ENCODE measurements around the gene TNNC1. TPM values are rescaled to one million over a fixed set of nuclear protein-coding genes. Genes with fewer than 3 reads are reported as not detected.

Gene TNNC1
- total RNA-seq, 1 donor from 2014 or later = 4.0 TPM

DNA sequence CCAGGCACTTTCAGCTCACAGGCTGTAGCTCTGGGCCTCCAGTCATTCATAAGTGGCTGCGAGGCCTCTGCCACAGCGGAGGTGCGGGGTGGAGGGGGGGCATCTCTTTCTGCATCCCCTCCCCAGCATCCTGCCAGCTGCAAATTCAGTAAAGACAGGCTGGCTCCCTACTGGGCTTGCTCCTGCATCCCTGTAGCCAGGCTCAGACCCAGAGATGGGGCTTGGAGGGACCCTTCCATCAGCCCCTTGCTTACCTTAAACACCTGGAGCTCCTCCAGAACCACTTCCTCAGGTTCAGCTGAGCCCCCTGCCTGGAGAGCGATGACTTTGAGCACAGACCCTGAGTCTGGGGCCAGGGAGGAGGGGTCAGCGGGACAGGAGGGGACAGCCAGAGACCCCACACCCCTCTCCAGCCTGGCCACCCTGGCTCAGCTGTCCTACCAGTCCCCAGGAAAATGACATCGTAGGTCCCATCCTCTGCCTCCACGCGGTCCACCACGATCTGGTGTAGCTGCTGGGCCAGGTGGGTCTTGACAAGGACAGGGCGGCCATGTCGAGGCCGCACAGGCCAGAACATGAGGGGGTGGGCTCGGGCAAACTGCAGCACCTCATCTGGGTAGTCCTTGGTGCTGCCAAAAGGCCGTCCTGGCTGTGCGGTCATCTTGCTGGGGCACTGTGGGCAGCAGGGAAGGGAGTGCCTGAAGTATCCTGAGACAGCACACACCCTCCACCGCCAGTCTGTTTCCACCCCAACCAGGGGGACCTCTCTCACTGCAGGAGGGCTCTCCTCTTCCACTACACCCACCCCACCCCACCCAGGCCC, 14.2 kb downstream of the TNNC1 start:
- H3K36me3 Mint-ChIP-seq = no peaks in the 10 kb centered on the region
- no peak for DNase-seq (ENCODE audit: low spot score in 2 of 2, unreplicated experiment in 2 of 2)
- no peak overlapping the region for H3K27ac Mint-ChIP-seq
- no peak overlapping the region for H3K4me3 Mint-ChIP-seq
- no peaks in the 10 kb centered on the region for H3K9me3 Mint-ChIP-seq
- no peaks in the 10 kb centered on the region for H3K27me3 Mint-ChIP-seq (ENCODE audit: low read depth)
- TF ChIP-seq, protein P1, sequence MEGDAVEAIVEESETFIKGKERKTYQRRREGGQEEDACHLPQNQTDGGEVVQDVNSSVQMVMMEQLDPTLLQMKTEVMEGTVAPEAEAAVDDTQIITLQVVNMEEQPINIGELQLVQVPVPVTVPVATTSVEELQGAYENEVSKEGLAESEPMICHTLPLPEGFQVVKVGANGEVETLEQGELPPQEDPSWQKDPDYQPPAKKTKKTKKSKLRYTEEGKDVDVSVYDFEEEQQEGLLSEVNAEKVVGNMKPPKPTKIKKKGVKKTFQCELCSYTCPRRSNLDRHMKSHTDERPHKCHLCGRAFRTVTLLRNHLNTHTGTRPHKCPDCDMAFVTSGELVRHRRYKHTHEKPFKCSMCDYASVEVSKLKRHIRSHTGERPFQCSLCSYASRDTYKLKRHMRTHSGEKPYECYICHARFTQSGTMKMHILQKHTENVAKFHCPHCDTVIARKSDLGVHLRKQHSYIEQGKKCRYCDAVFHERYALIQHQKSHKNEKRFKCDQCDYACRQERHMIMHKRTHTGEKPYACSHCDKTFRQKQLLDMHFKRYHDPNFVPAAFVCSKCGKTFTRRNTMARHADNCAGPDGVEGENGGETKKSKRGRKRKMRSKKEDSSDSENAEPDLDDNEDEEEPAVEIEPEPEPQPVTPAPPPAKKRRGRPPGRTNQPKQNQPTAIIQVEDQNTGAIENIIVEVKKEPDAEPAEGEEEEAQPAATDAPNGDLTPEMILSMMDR (IDR thresholded peaks at IDR 0.05; ENCODE audit: unreplicated experiment) = no peak
- no peaks in the 10 kb centered on the region for H3K4me1 Mint-ChIP-seq

DNA sequence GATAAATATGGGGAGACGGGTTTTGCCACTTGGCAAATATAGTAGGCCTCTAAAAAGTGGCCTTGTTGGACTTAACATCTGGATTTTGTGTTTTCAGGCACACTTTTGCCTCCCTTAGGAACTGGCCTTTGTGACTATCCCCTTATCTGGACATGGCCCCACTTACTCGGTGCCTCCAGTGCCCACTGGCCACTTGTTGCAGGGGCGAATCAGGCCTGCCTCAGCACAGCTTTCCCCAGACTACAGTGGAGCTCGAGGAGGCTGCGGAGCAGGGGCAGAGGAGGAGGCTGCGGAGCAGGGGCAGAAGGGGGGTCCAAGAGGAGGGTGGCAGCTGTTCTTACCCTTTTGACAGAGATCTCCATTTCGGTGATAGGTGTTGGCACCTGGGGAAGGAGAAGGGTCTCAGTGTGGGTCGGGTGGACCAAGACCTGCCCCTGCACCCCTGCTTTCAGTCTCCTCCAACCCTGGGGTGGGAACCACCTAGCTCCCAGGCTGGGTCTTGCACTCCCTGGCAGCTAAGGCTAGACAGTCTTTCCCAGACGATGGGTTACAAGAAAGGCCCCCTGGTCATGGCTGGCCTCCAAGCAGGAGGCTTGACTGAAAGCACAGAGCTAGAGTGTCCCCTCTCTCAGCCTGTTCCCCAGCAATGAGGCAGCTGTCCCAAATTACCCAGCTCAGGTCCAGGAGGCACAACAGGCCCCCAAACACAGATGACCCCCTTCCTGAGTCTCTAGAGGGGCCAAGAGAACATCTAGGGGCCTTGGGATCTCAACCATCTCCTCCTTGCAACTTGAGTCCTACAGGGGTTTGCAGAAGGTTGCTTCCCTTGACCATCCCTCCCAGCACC, 15.0 kb downstream of the TNNC1 start:
- H3K27me3 Mint-ChIP-seq (ENCODE audit: low read depth) = no peaks in the 10 kb centered on the region

DNA sequence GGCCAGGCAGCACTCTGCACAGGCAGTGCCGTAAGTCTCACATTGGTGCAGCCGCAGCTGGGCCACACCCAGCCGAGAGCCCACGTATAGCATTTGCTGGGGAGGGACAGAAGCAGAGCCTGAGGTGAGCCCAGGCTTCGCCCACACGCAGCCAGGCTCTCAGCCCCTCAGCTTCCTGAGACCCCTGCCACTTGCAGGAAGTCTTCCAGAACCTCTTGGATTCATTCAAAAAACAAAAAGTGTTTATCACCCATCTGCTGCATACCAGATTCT, 15.8 kb downstream of the TNNC1 start:
- no peaks in the 10 kb centered on the region for H3K36me3 Mint-ChIP-seq
- no peaks in the 10 kb centered on the region for H3K27me3 Mint-ChIP-seq (ENCODE audit: low read depth)
- peaks cover 15% of the 10 kb centered on the region for H3K4me1 Mint-ChIP-seq
- TF ChIP-seq, protein P1 (IDR thresholded peaks at IDR 0.05; ENCODE audit: unreplicated experiment) = no peak
- no peak overlapping the region for H3K27ac Mint-ChIP-seq
- DNase-seq (ENCODE audit: low spot score in 2 of 2, unreplicated experiment in 2 of 2) = no peak
- H3K4me3 Mint-ChIP-seq = no peak overlapping the region
- no peaks in the 10 kb centered on the region for H3K9me3 Mint-ChIP-seq

More for the DNA sequence above, 15.0 kb downstream of the TNNC1 start:
- Mint-ChIP-seq H3K4me3 (no peak overlapping the region), H3K27ac (no peak overlapping the region), H3K36me3 (no peaks in the 10 kb centered on the region), H3K4me1 (peaks cover 8% of the 10 kb centered on the region), H3K9me3 (no peaks in the 10 kb centered on the region)
- TF ChIP-seq, protein P1 (IDR thresholded peaks at IDR 0.05; ENCODE audit: unreplicated experiment) = no peak
- DNase-seq (ENCODE audit: low spot score in 2 of 2, unreplicated experiment in 2 of 2) = no peak

DNA sequence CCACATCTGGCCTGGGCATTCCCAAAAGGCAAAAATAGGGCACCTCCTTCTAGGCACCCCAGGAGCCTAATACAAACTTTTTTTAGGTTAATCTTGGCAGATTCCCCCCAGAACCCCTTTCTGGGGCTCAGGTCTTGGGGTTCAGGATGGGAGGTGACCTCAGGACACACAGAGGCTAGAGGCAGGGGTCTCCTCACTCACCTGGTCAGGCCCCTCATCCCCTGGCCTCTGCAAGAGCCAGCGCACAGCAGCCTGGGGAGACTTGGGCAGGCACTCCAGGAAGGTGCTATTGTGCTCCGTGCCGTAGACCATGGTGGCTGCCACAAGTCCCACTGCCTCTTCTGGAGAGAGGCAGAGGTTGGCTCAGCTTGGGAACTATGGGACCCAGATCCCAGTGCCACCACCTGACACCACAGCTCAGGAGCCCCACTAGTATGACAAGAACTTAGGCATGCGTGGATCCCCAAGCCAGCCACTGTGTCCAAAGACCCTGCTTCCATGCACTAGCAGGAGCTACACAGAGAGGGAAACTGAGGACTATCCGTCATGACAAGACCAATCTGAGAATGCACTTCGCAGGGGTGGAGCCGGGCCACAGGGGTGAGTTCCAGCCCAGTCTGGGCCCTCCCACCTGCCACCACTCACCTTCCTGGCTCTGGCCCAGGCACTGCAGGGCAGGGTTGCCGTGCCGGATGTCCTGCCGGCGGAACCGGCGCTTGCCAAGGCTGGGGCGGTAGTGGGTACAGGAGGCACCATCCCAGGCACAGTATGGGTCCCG, 16.3 kb downstream of the TNNC1 start:
- Mint-ChIP-seq H3K9me3 (no peaks in the 10 kb centered on the region), H3K27me3 (ENCODE audit: low read depth) (no peaks in the 10 kb centered on the region), H3K36me3 (no peaks in the 10 kb centered on the region), H3K27ac (no peak overlapping the region), H3K4me3 (no peak overlapping the region), H3K4me1 (peaks cover 20% of the 10 kb centered on the region)
- TF ChIP-seq, protein P1 (IDR thresholded peaks at IDR 0.05; ENCODE audit: unreplicated experiment) = no peak
- DNase-seq (ENCODE audit: low spot score in 2 of 2, unreplicated experiment in 2 of 2) = no peak

DNA sequence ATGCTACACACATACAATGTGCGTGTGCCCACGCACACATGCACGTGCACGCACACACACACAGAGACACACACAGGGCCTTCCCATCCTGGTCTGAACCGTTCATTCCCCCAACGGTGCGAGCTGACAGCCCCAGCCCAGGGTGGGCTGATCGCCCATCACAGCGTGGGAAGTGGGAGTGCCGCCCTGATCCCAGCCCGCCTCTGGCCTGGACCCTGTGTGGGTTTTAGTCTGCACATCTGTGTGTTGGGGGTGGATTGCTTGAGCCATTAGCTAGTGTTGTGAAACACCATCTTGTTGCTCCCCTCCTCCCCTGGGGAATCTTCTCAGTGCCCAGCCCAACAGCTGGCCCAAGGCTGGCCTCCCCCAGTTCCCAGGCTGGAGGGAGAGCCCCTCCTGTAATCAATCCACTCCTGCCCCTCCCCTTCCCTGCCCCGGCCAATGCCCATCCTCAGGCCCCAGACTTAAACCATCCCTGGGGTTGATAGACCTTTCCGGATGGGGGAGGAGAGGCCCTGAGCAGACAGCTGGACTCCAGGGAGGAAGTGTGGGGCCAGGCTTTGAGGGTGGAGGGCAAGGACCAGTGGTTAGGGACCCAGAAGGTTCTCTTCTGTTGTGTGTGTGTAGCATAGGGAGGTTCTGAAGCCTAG, 17.2 kb downstream of the TNNC1 start:
- Mint-ChIP-seq H3K4me3 (no peak overlapping the region), H3K27me3 (ENCODE audit: low read depth) (no peaks in the 10 kb centered on the region), H3K27ac (no peak overlapping the region), H3K4me1 (peaks cover 29% of the 10 kb centered on the region), H3K36me3 (no peaks in the 10 kb centered on the region), H3K9me3 (no peaks in the 10 kb centered on the region)
- DNase-seq (ENCODE audit: low spot score in 2 of 2, unreplicated experiment in 2 of 2) = no peak
- TF ChIP-seq, protein P1 (IDR thresholded peaks at IDR 0.05; ENCODE audit: unreplicated experiment) = no peak
